Measurements from ENCODE around the gene CDK13. TPM values are rescaled to one million over a fixed set of nuclear protein-coding genes. Genes with fewer than 3 reads are reported as not detected.

Gene CDK13
- total RNA-seq (100 to 1,000 TPM in 1 of 2 experiments, 10 to 100 TPM in 1; 95.0 to 101 TPM), polyA plus RNA-seq (10 to 100 TPM; 19.5 to 47.6 TPM)

GRCh38 chr7:39949971-39950472 is at the start of gene CDK13:
TSS of gene CDK13 (plus strand) at chr7:39950256. CDS start at chr7:39950642, 386 bp downstream.
- Histone ChIP-seq H3K4me3 (ENCODE audit: low read length in 2 of 2) (peak within 1 kb of the TSS; percentile 73 to 79), H3K27ac (ENCODE audit: low read depth, low read length) (peak within 1 kb of the TSS; percentile 94), H3K9me3 (ENCODE audit: control insufficient read depth in 1 of 2, low read length in 2 of 2) (no peaks in the 10 kb centered on the region), H3K36me3 (ENCODE audit: insufficient read depth, low read length) (no peaks in the 10 kb centered on the region), H3K4me1 (ENCODE audit: insufficient read depth, low read length) (peaks cover 40% of the 10 kb centered on the region), H3K27me3 (ENCODE audit: insufficient read depth, low read length) (no peaks in the 10 kb centered on the region)
- H3K27ac Mint-ChIP-seq, result peak within 1 kb of the TSS; percentile 99 to 100 (median 100)
- POLR2A ChIA-PET (ENCODE audit: partially characterized antibody), result interaction anchor here (0.7 to 6.8 kb wide), 19 partner anchors 28 to 360 kb away, joined by 3 to 54 read pairs (median 4); partner anchors contain the start of genes MPLKIP, RALA and SUGCT
- H3K9me3 Mint-ChIP-seq, result peaks cover 0 to 6% (median 0%) of the 10 kb centered on the region in 8 donors
- H3K36me3 Mint-ChIP-seq, result peaks cover 4 to 23% of the 10 kb centered on the region in 2 donors
- peaks cover 0 to 5% of the 10 kb centered on the region in 2 donors for H3K27me3 Mint-ChIP-seq
- peak within 1 kb of the TSS; percentile 96 to 99 (median 98) for H3K4me3 Mint-ChIP-seq
- intact Hi-C loops (cut with micrococcal nuclease), result loop anchor here (1.0 to 10.0 kb wide), 6 partner anchors 37 to 1043 kb away; partner anchors contain the start of genes MPLKIP, VPS41 and YAE1
- H3K4me1 Mint-ChIP-seq, result peaks cover 27 to 55% (median 38%) of the 10 kb centered on the region in 4 donors
- CTCF ChIA-PET (ENCODE audit: partially characterized antibody), result interaction anchor here (0.7 to 4.0 kb wide), 4 partner anchors 23 to 183 kb away, joined by 3 to 44 read pairs (median 12); no protein-coding TSS in a partner anchor
- DNase-seq, result peak; percentile 93 to 97 (median 95)

GRCh38 chr7:39904077-39904486 is 46.0 kb upstream of the CDK13 start:
- Histone ChIP-seq H3K36me3 (ENCODE audit: insufficient read depth, low read length) (no peaks in the 10 kb centered on the region), H3K4me1 (ENCODE audit: insufficient read depth, low read length) (no peaks in the 10 kb centered on the region), H3K9me3 (ENCODE audit: control insufficient read depth in 1 of 2, low read length in 2 of 2) (peaks cover 0 to 3% of the 10 kb centered on the region in 2 donors), H3K27ac (ENCODE audit: low read depth, low read length) (no peak overlapping the region), H3K27me3 (ENCODE audit: insufficient read depth, low read length) (no peaks in the 10 kb centered on the region), H3K4me3 (ENCODE audit: low read length in 2 of 2) (no peak overlapping the region)
- H3K27me3 Mint-ChIP-seq, result peaks cover 0 to 4% of the 10 kb centered on the region in 2 donors
- peaks cover 0 to 8% of the 10 kb centered on the region in 2 donors for H3K36me3 Mint-ChIP-seq
- POLR2A ChIA-PET (ENCODE audit: partially characterized antibody), result no interaction called here
- H3K9me3 Mint-ChIP-seq, result peaks cover 0 to 20% (median 12%) of the 10 kb centered on the region in 8 donors
- no peak overlapping the region for H3K27ac Mint-ChIP-seq
- CTCF ChIA-PET (ENCODE audit: partially characterized antibody), result interaction anchor here (5.8 kb wide), 1 partner anchor 8 kb away, joined by 39 read pairs; no protein-coding TSS in a partner anchor
- H3K4me3 Mint-ChIP-seq, result no peak overlapping the region
- DNase-seq, result no peak
- H3K4me1 Mint-ChIP-seq, result no peaks in the 10 kb centered on the region
- intact Hi-C loops (cut with micrococcal nuclease), result no loop called here

- Histone ChIP-seq H3K27ac (ENCODE audit: low read depth, low read length) (no peak overlapping the region), H3K4me1 (ENCODE audit: insufficient read depth, low read length) (no peaks in the 10 kb centered on the region), H3K36me3 (ENCODE audit: insufficient read depth, low read length) (no peaks in the 10 kb centered on the region), H3K27me3 (ENCODE audit: insufficient read depth, low read length) (no peaks in the 10 kb centered on the region), H3K4me3 (ENCODE audit: low read length in 2 of 2) (no peak overlapping the region), H3K9me3 (ENCODE audit: control insufficient read depth in 1 of 2, low read length in 2 of 2) (peaks cover 0 to 3% of the 10 kb centered on the region in 2 donors)
- peaks cover 0 to 8% of the 10 kb centered on the region in 2 donors for H3K36me3 Mint-ChIP-seq
- H3K4me1 Mint-ChIP-seq, result no peaks in the 10 kb centered on the region
- H3K27me3 Mint-ChIP-seq, result peaks cover 0 to 4% of the 10 kb centered on the region in 2 donors
- CTCF ChIA-PET (ENCODE audit: partially characterized antibody), result interaction anchor here (5.8 kb wide), 1 partner anchor 12 kb away, joined by 39 read pairs; no protein-coding TSS in a partner anchor
- intact Hi-C loops (cut with micrococcal nuclease), result no loop called here
- POLR2A ChIA-PET (ENCODE audit: partially characterized antibody), result no interaction called here
- no peak overlapping the region for H3K4me3 Mint-ChIP-seq
- H3K9me3 Mint-ChIP-seq, result peaks cover 0 to 33% (median 25%) of the 10 kb centered on the region in 8 donors
- DNase-seq, result no peak
- no peak overlapping the region for H3K27ac Mint-ChIP-seq
These were observed 41.9 kb upstream of the CDK13 start for GRCh38 chr7:39908141-39908540.

DNA sequence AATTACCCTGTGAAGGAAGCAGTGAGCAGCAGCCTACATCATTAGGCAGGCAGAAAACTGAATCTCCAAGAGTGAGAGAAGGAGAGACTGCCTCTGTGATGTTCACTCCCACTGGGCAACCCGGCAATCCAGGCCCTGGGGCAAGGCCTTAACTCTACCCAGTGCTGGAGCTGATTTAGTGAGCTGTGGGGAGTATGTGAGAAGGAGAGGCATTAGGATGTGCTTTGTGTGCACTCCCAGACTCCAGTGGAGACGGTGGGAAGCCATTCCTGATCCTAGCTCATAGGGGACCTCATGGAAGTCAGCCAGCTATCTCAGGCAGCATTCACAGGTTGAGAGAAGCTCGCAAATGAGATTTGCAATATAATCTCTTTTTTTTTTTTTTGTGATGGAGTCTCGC is 41.1 kb upstream of the CDK13 start:
- Mint-ChIP-seq H3K4me1 (no peaks in the 10 kb centered on the region), H3K27ac (no peak overlapping the region), H3K9me3 (peaks cover 0 to 33% (median 25%) of the 10 kb centered on the region in 8 donors), H3K36me3 (peaks cover 0 to 8% of the 10 kb centered on the region in 2 donors), H3K4me3 (no peak overlapping the region), H3K27me3 (peaks cover 0 to 2% of the 10 kb centered on the region in 2 donors)
- H3K36me3 ChIP-seq (ENCODE audit: insufficient read depth, low read length), result no peaks in the 10 kb centered on the region
- H3K4me1 ChIP-seq (ENCODE audit: insufficient read depth, low read length), result no peaks in the 10 kb centered on the region
- H3K4me3 ChIP-seq (ENCODE audit: low read length in 2 of 2), result no peak overlapping the region
- no peaks in the 10 kb centered on the region for H3K27me3 ChIP-seq (ENCODE audit: insufficient read depth, low read length)
- intact Hi-C loops (cut with micrococcal nuclease), result no loop called here
- peaks cover 0 to 3% of the 10 kb centered on the region in 2 donors for H3K9me3 ChIP-seq (ENCODE audit: control insufficient read depth in 1 of 2, low read length in 2 of 2)
- ChIA-PET POLR2A (ENCODE audit: partially characterized antibody) (no interaction called here), CTCF (ENCODE audit: partially characterized antibody) (no interaction called here)
- no peak overlapping the region for H3K27ac ChIP-seq (ENCODE audit: low read depth, low read length)
- DNase-seq, result no peak

GRCh38 chr7:39909526-39909925 is 40.5 kb upstream of the CDK13 start:
- no peaks in the 10 kb centered on the region for H3K4me1 Mint-ChIP-seq
- peaks cover 0 to 2% of the 10 kb centered on the region in 2 donors for H3K27me3 Mint-ChIP-seq
- Histone ChIP-seq H3K36me3 (ENCODE audit: insufficient read depth, low read length) (no peaks in the 10 kb centered on the region), H3K27ac (ENCODE audit: low read depth, low read length) (no peak overlapping the region), H3K9me3 (ENCODE audit: control insufficient read depth in 1 of 2, low read length in 2 of 2) (peaks cover 0 to 3% of the 10 kb centered on the region in 2 donors), H3K27me3 (ENCODE audit: insufficient read depth, low read length) (no peaks in the 10 kb centered on the region), H3K4me1 (ENCODE audit: insufficient read depth, low read length) (no peaks in the 10 kb centered on the region), H3K4me3 (ENCODE audit: low read length in 2 of 2) (no peak overlapping the region)
- ChIA-PET POLR2A (ENCODE audit: partially characterized antibody) (no interaction called here), CTCF (ENCODE audit: partially characterized antibody) (no interaction called here)
- no peak for DNase-seq
- no peak overlapping the region for H3K4me3 Mint-ChIP-seq
- H3K27ac Mint-ChIP-seq, result no peak overlapping the region
- H3K9me3 Mint-ChIP-seq, result peaks cover 0 to 33% (median 25%) of the 10 kb centered on the region in 8 donors
- intact Hi-C loops (cut with micrococcal nuclease), result no loop called here
- peaks cover 0 to 8% of the 10 kb centered on the region in 2 donors for H3K36me3 Mint-ChIP-seq

DNA sequence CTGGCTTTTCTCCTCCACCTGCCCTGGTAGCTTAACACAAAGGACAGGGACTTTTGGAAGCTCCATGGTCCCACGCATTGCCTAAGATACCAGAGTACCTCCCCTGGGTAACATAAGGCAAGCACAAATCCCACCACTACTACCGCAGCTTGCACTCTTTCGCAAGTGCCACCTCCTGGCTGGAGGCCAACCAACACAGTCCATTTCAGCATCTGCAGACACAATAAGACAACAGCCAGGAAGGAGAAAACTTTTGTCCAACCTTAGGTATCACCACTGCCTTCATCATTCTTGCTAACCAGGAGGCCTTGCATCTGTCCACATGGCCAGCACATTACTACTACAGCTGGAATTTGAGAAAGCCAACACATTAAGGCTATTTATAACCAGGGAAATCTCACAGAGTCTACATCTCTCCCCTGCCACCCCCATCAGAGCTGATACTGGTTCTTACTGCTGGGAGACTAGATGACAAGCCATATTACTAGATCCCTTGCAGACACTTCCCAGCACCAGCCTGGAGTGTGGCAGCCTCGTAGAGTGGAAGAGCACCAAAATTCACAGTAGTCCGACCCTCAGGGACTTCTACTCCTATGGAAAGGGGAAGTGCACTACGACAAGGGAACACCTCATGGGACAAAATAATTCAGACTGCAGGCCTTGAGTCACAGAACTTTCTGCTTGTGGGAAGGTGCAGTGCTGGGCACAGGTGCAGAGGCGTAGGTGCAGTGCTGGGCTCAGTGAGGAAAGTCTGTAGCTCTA is 39.8 kb upstream of the CDK13 start:
- no peak for DNase-seq
- no peaks in the 10 kb centered on the region for H3K27me3 ChIP-seq (ENCODE audit: insufficient read depth, low read length)
- Mint-ChIP-seq H3K36me3 (peaks cover 0 to 8% of the 10 kb centered on the region in 2 donors), H3K4me3 (no peak overlapping the region), H3K27ac (no peak overlapping the region), H3K9me3 (peaks cover 0 to 33% (median 25%) of the 10 kb centered on the region in 8 donors), H3K4me1 (peaks cover 4 to 5% (median 5%) of the 10 kb centered on the region in 4 donors), H3K27me3 (peaks cover 0 to 2% of the 10 kb centered on the region in 2 donors)
- peaks cover 3% of the 10 kb centered on the region for H3K4me1 ChIP-seq (ENCODE audit: insufficient read depth, low read length)
- ChIA-PET POLR2A (ENCODE audit: partially characterized antibody) (no interaction called here), CTCF (ENCODE audit: partially characterized antibody) (no interaction called here)
- H3K36me3 ChIP-seq (ENCODE audit: insufficient read depth, low read length), result no peaks in the 10 kb centered on the region
- no peak overlapping the region for H3K27ac ChIP-seq (ENCODE audit: low read depth, low read length)
- H3K4me3 ChIP-seq (ENCODE audit: low read length in 2 of 2), result no peak overlapping the region
- intact Hi-C loops (cut with micrococcal nuclease), result no loop called here
- peaks cover 0 to 3% of the 10 kb centered on the region in 2 donors for H3K9me3 ChIP-seq (ENCODE audit: control insufficient read depth in 1 of 2, low read length in 2 of 2)

DNA sequence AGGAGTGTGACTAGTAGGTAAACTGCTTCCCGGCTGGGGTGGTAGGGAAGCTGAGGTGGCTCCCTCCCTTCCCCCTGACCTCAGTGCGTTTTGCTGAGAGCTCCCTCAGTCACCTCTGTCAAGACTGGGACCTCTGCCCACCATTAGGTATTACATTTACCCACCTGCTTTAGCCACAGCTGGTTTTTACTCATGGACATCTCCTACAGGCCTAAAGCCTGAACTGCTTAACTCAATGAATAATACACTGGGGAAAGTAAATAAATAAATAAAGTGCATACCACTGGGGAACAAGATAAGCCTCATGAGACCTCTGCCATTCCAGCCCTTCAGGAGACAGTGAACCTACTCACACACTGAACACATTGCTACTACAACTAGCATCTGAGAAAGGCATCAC is 38.9 kb upstream of the CDK13 start:
- Histone ChIP-seq H3K4me3 (ENCODE audit: low read length in 2 of 2) (no peak overlapping the region), H3K4me1 (ENCODE audit: insufficient read depth, low read length) (peaks cover 3% of the 10 kb centered on the region), H3K27me3 (ENCODE audit: insufficient read depth, low read length) (no peaks in the 10 kb centered on the region), H3K36me3 (ENCODE audit: insufficient read depth, low read length) (no peaks in the 10 kb centered on the region), H3K9me3 (ENCODE audit: control insufficient read depth in 1 of 2, low read length in 2 of 2) (peaks cover 0 to 3% of the 10 kb centered on the region in 2 donors), H3K27ac (ENCODE audit: low read depth, low read length) (no peak overlapping the region)
- Mint-ChIP-seq H3K27me3 (peaks cover 0 to 2% of the 10 kb centered on the region in 2 donors), H3K4me3 (no peak overlapping the region), H3K36me3 (peaks cover 0 to 8% of the 10 kb centered on the region in 2 donors), H3K4me1 (peaks cover 6 to 10% (median 8%) of the 10 kb centered on the region in 4 donors), H3K9me3 (peaks cover 0 to 29% (median 25%) of the 10 kb centered on the region in 8 donors), H3K27ac (no peak overlapping the region)
- POLR2A ChIA-PET (ENCODE audit: partially characterized antibody), result no interaction called here
- CTCF ChIA-PET (ENCODE audit: partially characterized antibody), result no interaction called here
- DNase-seq, result no peak
- intact Hi-C loops (cut with micrococcal nuclease), result no loop called here
